ENCODE data around the gene MYL11. TPM values are rescaled to one million over a fixed set of nuclear protein-coding genes. Genes with fewer than 3 reads are reported as not detected.

Gene MYL11
- polyA plus RNA-seq, 1 of the 3 experiments (the other 2 are of a cell fraction): 0.23 TPM

DNA sequence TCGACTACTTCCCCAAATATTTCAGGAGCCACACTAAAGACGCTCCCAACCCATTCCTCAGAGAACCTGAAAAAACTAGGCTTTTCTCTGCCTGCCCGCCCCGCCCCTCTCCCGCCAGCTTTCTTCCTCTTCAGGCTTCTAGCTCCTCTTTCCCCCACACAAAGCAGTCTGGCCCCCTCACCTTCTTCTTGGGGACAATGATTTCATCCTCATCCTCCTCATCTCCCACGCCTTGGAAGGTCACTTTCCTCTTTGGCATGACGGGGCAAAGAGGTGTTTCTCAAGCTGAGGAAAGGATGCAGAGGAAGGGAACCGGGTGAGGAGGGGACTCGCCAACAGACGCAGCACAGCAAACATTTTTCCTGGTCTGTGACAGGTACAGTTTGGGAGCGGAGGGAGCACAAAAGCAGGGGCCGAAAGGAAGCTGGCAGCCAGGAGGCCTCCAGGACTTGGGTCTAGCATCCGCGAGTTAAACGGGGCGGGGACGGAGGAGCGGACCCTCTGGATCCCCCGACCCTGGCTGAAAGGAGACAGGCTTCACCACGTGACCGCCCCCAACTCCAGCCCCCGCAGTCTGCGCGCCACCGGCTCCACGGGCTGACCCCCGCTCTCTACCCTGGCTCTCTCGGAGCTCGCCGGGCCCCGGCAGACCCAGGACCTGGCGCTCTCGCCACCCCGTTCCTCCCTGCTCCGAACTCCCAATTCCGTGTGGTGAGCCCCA lies 20.0 kb upstream of the MYL11 start:
- H3K4me2 ChIP-seq: peak overlapping the region; percentile 96
- peak overlapping the region; percentile 54 for H2AFZ ChIP-seq (ENCODE audit: low read depth)
- H3K4me1 ChIP-seq (ENCODE audit: control insufficient read depth in 1 of 2, insufficient read depth in 2 of 2, low read depth in 1 of 2, low read length in 1 of 2): peaks cover 34 to 39% of the 10 kb centered on the region in 2 experiments
- H3K9me3 ChIP-seq: no peaks in the 10 kb centered on the region
- WGBS (ENCODE audit: low lambda C conversion rate): 1% methylated on average over 15 of the region's 36 CpGs
- peak overlapping the region; percentile 89 to 99 for H3K27ac ChIP-seq (ENCODE audit: low read depth in 2 of 2, low read length in 1 of 2)
- peaks cover 21% of the 10 kb centered on the region for H4K20me1 ChIP-seq (ENCODE audit: insufficient read depth)
- CTCF ChIA-PET: interaction anchor here (1.5 to 3.6 kb wide), 4 partner anchors 11 to 54 kb away, joined by 3 to 23 read pairs (median 12); partner anchors contain the start of gene ZNF771
- H3K9ac ChIP-seq: peak overlapping the region; percentile 96
- no peaks in the 10 kb centered on the region for H3K27me3 ChIP-seq (ENCODE audit: insufficient read depth)
- H3K4me3 ChIP-seq (ENCODE audit: low read depth in 2 of 2, low read length in 1 of 2): peak overlapping the region; percentile 93 to 99
- peaks cover 29% of the 10 kb centered on the region for H3K79me2 ChIP-seq (ENCODE audit: insufficient read depth)
- H3F3A ChIP-seq (replicated peaks; ENCODE audit: insufficient read depth): peaks cover 13% of the 10 kb centered on the region
- DNase-seq: peak; percentile 74
- peaks cover 22 to 63% of the 10 kb centered on the region in 2 experiments for H3K36me3 ChIP-seq (replicated peaks in 1 of 2; ENCODE audit: control insufficient read depth in 1 of 2, insufficient read depth in 2 of 2, low read length in 1 of 2)
- TF ChIP-seq PBX3 (IDR thresholded peaks at IDR 0.05) (no peak), RAD21 (IDR thresholded peaks at IDR 0.05; ENCODE audit: low read length) (no peak), SIN3A (IDR thresholded peaks at IDR 0.05; ENCODE audit: borderline replicate concordance, low read depth, low read length) (no peak), MEF2A (IDR thresholded peaks at IDR 0.05; ENCODE audit: borderline replicate concordance, low read depth) (no peak), FOXJ3 (CRISPR knock-in tag; IDR thresholded peaks at IDR 0.05) (no peak), EP300 (IDR thresholded peaks at IDR 0.05; ENCODE audit: borderline replicate concordance in 1 of 2, low read depth in 1 of 2, low read length in 1 of 2) (no peak), ZBTB33 (IDR thresholded peaks at IDR 0.05; ENCODE audit: borderline replicate concordance, low read depth) (no peak)
- TF ChIP-seq, protein P1, sequence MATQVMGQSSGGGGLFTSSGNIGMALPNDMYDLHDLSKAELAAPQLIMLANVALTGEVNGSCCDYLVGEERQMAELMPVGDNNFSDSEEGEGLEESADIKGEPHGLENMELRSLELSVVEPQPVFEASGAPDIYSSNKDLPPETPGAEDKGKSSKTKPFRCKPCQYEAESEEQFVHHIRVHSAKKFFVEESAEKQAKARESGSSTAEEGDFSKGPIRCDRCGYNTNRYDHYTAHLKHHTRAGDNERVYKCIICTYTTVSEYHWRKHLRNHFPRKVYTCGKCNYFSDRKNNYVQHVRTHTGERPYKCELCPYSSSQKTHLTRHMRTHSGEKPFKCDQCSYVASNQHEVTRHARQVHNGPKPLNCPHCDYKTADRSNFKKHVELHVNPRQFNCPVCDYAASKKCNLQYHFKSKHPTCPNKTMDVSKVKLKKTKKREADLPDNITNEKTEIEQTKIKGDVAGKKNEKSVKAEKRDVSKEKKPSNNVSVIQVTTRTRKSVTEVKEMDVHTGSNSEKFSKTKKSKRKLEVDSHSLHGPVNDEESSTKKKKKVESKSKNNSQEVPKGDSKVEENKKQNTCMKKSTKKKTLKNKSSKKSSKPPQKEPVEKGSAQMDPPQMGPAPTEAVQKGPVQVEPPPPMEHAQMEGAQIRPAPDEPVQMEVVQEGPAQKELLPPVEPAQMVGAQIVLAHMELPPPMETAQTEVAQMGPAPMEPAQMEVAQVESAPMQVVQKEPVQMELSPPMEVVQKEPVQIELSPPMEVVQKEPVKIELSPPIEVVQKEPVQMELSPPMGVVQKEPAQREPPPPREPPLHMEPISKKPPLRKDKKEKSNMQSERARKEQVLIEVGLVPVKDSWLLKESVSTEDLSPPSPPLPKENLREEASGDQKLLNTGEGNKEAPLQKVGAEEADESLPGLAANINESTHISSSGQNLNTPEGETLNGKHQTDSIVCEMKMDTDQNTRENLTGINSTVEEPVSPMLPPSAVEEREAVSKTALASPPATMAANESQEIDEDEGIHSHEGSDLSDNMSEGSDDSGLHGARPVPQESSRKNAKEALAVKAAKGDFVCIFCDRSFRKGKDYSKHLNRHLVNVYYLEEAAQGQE (IDR thresholded peaks at IDR 0.05; ENCODE audit: low read depth, low read length): no peak
- POLR2A ChIA-PET: interaction anchor here (0.6 to 1.6 kb wide), 10 partner anchors 8 to 178 kb away, joined by 3 to 19 read pairs (median 4); partner anchors contain the start of genes TBC1D10B, ZNF48 and ZNF771
- no peaks in the 10 kb centered on the region for H3K9me2 ChIP-seq

All from SK-N-SH (cell line).